Measurements from ENCODE around the gene REPS1. TPM values are rescaled to one million over a fixed set of nuclear protein-coding genes. Genes with fewer than 3 reads are reported as not detected.

The REPS1 gene
- total RNA-seq, 2 donors from 2014 or later, result 33.0 to 34.1 TPM

DNA sequence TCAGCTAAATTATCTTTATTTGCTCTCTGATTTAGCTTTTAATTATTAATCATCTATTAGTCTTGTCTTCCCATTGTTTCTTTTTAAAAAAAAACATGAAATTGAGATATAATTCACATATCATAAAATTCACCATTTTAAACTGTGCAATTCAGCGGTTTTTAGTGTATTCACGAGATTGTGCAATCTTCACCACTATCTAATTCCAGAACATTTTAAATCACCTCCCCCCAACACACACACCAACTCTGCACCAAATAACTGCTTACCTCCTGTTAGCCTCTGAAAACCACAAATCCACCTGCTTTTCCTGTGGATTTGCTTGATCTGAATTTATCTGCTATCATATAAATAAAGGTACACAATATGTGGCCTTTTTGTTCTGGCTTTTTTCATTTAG lies 31.7 kb upstream of the REPS1 start:
- Histone ChIP-seq H3K9ac (ENCODE audit: extremely low read depth, low read length, poor library complexity, severe bottlenecking) (no peak overlapping the region), H3K4me3 (ENCODE audit: low read length) (no peak overlapping the region), H3K27me3 (ENCODE audit: control insufficient read depth, insufficient read depth, low read length, poor library complexity, severe bottlenecking) (peaks cover 94% of the 10 kb centered on the region), H3K36me3 (ENCODE audit: control insufficient read depth, insufficient read depth, low read length) (no peaks in the 10 kb centered on the region), H3K27ac (ENCODE audit: low read depth, low read length) (no peak overlapping the region), H3K4me1 (ENCODE audit: control insufficient read depth, insufficient read depth, low read length) (no peaks in the 10 kb centered on the region), H3K9me3 (ENCODE audit: control insufficient read depth, low read length) (no peaks in the 10 kb centered on the region)
- 88 to 92% methylated on average over 2 of the region's 2 CpGs for WGBS, 2 experiments (ENCODE audit: insufficient coverage in 1 of 2, insufficient read length in 1 of 2)
- Mint-ChIP-seq H3K4me1 (peaks cover 12% of the 10 kb centered on the region), H3K36me3 (ENCODE audit: low read depth) (no peaks in the 10 kb centered on the region), H3K4me3 (no peak overlapping the region), H3K27ac (no peak overlapping the region), H3K9me3 (no peaks in the 10 kb centered on the region), H3K27me3 (ENCODE audit: insufficient read depth) (peaks cover 88% of the 10 kb centered on the region)
- TF ChIP-seq, protein P1, sequence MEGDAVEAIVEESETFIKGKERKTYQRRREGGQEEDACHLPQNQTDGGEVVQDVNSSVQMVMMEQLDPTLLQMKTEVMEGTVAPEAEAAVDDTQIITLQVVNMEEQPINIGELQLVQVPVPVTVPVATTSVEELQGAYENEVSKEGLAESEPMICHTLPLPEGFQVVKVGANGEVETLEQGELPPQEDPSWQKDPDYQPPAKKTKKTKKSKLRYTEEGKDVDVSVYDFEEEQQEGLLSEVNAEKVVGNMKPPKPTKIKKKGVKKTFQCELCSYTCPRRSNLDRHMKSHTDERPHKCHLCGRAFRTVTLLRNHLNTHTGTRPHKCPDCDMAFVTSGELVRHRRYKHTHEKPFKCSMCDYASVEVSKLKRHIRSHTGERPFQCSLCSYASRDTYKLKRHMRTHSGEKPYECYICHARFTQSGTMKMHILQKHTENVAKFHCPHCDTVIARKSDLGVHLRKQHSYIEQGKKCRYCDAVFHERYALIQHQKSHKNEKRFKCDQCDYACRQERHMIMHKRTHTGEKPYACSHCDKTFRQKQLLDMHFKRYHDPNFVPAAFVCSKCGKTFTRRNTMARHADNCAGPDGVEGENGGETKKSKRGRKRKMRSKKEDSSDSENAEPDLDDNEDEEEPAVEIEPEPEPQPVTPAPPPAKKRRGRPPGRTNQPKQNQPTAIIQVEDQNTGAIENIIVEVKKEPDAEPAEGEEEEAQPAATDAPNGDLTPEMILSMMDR (conservative IDR thresholded peaks at IDR 0.05), result no peak
- DNase-seq, result no peak

GRCh38 chr6:139017227-139017626 lies 29.2 kb upstream of the REPS1 start:
- 87 to 90% methylated on average over 3 of the region's 3 CpGs for WGBS, 2 experiments (ENCODE audit: insufficient coverage in 1 of 2, insufficient read length in 1 of 2)
- Mint-ChIP-seq H3K9me3 (no peaks in the 10 kb centered on the region), H3K4me1 (peaks cover 5% of the 10 kb centered on the region), H3K27ac (no peak overlapping the region), H3K36me3 (ENCODE audit: low read depth) (no peaks in the 10 kb centered on the region), H3K27me3 (ENCODE audit: insufficient read depth) (peaks cover 99% of the 10 kb centered on the region), H3K4me3 (no peak overlapping the region)
- no peak overlapping the region for H3K9ac ChIP-seq (ENCODE audit: extremely low read depth, low read length, poor library complexity, severe bottlenecking)
- H3K9me3 ChIP-seq (ENCODE audit: control insufficient read depth, low read length), result no peaks in the 10 kb centered on the region
- no peak for DNase-seq
- H3K36me3 ChIP-seq (ENCODE audit: control insufficient read depth, insufficient read depth, low read length), result no peaks in the 10 kb centered on the region
- H3K4me1 ChIP-seq (ENCODE audit: control insufficient read depth, insufficient read depth, low read length), result no peaks in the 10 kb centered on the region
- no peak overlapping the region for H3K27ac ChIP-seq (ENCODE audit: low read depth, low read length)
- peaks cover 99% of the 10 kb centered on the region for H3K27me3 ChIP-seq (ENCODE audit: control insufficient read depth, insufficient read depth, low read length, poor library complexity, severe bottlenecking)
- TF ChIP-seq, protein P1 (conservative IDR thresholded peaks at IDR 0.05), result no peak
- no peak overlapping the region for H3K4me3 ChIP-seq (ENCODE audit: low read length)

DNA sequence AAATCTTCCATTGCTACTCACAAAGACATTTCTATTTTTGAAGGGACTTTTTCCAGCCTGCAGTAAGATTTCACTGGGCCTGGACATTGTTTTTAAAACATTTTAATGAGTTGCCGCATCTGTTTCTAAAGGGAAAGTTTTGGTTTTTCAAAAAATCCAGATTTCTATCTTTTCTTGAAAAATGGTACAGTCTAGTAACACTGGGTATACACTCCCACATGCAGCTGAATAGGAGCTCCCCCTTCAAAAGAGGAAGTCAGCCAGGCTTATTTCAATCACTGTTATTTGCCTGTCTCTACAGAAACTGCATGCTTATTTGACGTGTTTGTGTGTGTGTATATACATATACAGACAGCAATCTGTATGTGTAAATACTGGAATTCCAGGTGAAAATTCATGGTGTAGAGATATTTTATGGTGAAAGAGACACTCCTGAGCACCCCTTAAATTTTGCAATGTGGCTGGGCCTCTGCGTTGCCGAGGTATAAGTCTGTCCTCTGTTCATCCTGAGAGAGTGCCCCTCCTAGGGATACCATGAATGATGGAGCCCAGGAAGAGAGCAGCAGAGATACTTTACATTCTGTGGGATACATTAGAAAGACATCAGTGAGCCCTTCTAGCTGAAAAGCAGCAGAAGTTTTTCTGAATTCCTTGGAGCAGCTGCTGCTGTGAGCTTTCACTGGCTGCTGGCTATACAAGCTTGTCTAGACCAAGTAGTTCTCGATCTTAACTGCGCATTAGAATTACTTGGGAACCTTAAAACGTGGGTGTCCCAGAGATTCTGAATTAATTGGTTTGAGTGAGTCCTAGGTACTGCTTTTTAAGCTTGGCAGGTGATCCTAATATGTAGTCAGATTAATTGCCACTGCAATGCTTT lies 28.5 kb upstream of the REPS1 start:
- WGBS, 2 experiments (ENCODE audit: insufficient coverage in 1 of 2, insufficient read length in 1 of 2), result 78 to 80% methylated on average over 6 to 7 of the region's 7 CpGs
- Histone ChIP-seq H3K27me3 (ENCODE audit: control insufficient read depth, insufficient read depth, low read length, poor library complexity, severe bottlenecking) (peaks cover 99% of the 10 kb centered on the region), H3K27ac (ENCODE audit: low read depth, low read length) (no peak overlapping the region), H3K4me3 (ENCODE audit: low read length) (no peak overlapping the region), H3K9me3 (ENCODE audit: control insufficient read depth, low read length) (no peaks in the 10 kb centered on the region), H3K4me1 (ENCODE audit: control insufficient read depth, insufficient read depth, low read length) (no peaks in the 10 kb centered on the region), H3K9ac (ENCODE audit: extremely low read depth, low read length, poor library complexity, severe bottlenecking) (no peak overlapping the region), H3K36me3 (ENCODE audit: control insufficient read depth, insufficient read depth, low read length) (no peaks in the 10 kb centered on the region)
- peaks cover 99% of the 10 kb centered on the region for H3K27me3 Mint-ChIP-seq (ENCODE audit: insufficient read depth)
- H3K9me3 Mint-ChIP-seq, result no peaks in the 10 kb centered on the region
- TF ChIP-seq, protein P1 (conservative IDR thresholded peaks at IDR 0.05), result no peak
- DNase-seq, result no peak
- no peak overlapping the region for H3K4me3 Mint-ChIP-seq
- peaks cover 5% of the 10 kb centered on the region for H3K4me1 Mint-ChIP-seq
- no peak overlapping the region for H3K27ac Mint-ChIP-seq
- no peaks in the 10 kb centered on the region for H3K36me3 Mint-ChIP-seq (ENCODE audit: low read depth)
